Measurements from ENCODE around the gene CSGALNACT2. TPM values are rescaled to one million over a fixed set of nuclear protein-coding genes. Genes with fewer than 3 reads are reported as not detected.

Gene CSGALNACT2
- total and polyA plus RNA-seq, 4 donors: 4.1 to 11.0 (median 6.1) TPM

DNA sequence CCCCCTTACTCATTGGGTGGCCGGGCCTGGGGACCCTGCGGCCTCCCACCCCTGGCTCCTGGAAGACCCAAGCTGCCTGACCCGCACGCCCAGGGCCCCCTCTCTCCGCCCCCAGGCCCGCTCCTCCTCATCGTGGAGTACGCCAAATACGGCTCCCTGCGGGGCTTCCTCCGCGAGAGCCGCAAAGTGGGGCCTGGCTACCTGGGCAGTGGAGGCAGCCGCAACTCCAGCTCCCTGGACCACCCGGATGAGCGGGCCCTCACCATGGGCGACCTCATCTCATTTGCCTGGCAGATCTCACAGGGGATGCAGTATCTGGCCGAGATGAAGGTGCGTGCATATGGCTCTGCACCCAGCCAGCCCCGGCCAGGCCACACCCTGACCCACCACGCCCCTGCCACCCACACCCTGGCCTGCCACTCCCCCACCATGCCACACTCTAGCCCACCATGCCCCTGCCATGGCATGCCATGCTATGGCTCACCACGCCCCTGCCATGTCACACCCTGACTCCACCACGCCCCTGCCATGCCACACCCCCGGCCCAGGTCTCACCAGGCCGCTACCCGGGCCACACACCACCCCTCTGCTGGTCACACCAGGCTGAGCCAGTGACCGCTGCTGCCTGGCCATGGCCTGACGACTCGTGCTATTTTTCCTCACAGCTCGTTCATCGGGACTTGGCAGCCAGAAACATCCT, 18.7 kb upstream of the CSGALNACT2 start:
- no peak for DNase-seq (ENCODE audit: low spot score)

DNA sequence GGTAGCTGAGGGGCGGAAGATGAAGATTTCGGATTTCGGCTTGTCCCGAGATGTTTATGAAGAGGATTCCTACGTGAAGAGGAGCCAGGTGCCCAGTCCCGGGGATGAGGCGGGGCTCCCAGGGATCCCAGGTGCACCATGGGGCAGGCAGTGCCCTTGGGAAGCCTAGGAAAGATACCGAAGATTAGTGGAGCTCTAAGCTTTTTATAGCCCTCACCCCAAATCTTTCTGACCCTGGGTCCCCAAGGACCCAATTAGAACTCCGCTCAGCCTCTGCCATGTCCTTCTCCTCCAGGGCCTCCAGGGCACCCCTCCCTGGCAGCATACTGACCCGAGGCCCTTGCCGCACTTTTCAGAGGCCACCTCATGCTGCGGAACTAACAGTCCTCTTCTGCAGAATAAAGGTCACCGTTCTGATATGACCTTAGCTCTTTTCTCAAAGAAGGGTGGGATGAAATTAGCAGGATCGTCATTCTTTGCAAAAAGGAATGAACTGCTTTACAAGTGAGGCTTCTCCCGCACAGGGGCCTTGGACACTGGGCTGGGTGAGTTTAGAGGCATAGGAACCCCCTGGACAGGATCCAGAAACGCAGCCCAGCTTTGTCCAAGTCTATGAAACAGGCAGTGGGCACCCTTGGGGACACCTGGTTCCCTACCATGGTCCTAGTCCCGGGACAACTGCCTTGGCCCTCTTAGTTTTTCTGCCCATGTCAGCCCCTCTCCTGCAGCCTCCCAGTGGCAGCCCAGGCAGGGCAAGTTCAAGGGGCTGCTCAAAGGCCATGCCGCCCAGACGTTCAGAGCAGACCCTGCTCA, 17.9 kb upstream of the CSGALNACT2 start:
- H3K36me3 ChIP-seq (ENCODE audit: control insufficient read depth in 4 of 4, insufficient read depth in 3 of 4, low read depth in 1 of 4, low read length in 3 of 4): no peaks in the 10 kb centered on the region
- 84% methylated on average over 19 of the region's 19 CpGs for WGBS
- no peaks in the 10 kb centered on the region for H3K27me3 ChIP-seq (ENCODE audit: control insufficient read depth in 4 of 4, insufficient read depth in 4 of 4, low read length in 3 of 4)
- no peak overlapping the region for H3K4me3 ChIP-seq (ENCODE audit: low read depth in 1 of 3, low read length in 3 of 3)
- H3K27ac ChIP-seq (ENCODE audit: low read depth in 1 of 2, low read length in 2 of 2): no peak overlapping the region
- H3K4me1 ChIP-seq (ENCODE audit: control insufficient read depth in 4 of 4, insufficient read depth in 4 of 4, low read length in 3 of 4): peaks cover 0 to 6% (median 2%) of the 10 kb centered on the region in 4 donors
- H3K9ac ChIP-seq (ENCODE audit: low read depth in 1 of 2, low read length in 2 of 2): no peak overlapping the region
- DNase-seq (ENCODE audit: low spot score): no peak
- no peak for TF ChIP-seq RAD21 (IDR thresholded peaks at IDR 0.05)
- no peak for TF ChIP-seq NR2F2 (IDR thresholded peaks at IDR 0.05)
- TF ChIP-seq, protein P1, sequence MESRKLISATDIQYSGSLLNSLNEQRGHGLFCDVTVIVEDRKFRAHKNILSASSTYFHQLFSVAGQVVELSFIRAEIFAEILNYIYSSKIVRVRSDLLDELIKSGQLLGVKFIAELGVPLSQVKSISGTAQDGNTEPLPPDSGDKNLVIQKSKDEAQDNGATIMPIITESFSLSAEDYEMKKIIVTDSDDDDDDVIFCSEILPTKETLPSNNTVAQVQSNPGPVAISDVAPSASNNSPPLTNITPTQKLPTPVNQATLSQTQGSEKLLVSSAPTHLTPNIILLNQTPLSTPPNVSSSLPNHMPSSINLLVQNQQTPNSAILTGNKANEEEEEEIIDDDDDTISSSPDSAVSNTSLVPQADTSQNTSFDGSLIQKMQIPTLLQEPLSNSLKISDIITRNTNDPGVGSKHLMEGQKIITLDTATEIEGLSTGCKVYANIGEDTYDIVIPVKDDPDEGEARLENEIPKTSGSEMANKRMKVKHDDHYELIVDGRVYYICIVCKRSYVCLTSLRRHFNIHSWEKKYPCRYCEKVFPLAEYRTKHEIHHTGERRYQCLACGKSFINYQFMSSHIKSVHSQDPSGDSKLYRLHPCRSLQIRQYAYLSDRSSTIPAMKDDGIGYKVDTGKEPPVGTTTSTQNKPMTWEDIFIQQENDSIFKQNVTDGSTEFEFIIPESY (IDR thresholded peaks at IDR 0.05): no peak
- TF ChIP-seq GABPA (IDR thresholded peaks at IDR 0.05 in 1 of 2, conservative IDR thresholded peaks at IDR 0.05 in 1 of 2): no peak
- TF ChIP-seq, protein P2, sequence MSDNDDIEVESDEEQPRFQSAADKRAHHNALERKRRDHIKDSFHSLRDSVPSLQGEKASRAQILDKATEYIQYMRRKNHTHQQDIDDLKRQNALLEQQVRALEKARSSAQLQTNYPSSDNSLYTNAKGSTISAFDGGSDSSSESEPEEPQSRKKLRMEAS (IDR thresholded peaks at IDR 0.05): no peak
- TF ChIP-seq TAF1 (conservative IDR thresholded peaks at IDR 0.05): no peak
- no peak for TF ChIP-seq JUND (IDR thresholded peaks at IDR 0.05)
- H3K9me3 ChIP-seq (ENCODE audit: control insufficient read depth in 4 of 4, low read length in 3 of 4): no peaks in the 10 kb centered on the region

More for the DNA sequence above, 18.7 kb upstream of the CSGALNACT2 start:
- Histone ChIP-seq H3K9ac (ENCODE audit: low read depth in 1 of 2, low read length in 2 of 2) (no peak overlapping the region), H3K4me3 (ENCODE audit: low read depth in 1 of 3, low read length in 3 of 3) (no peak overlapping the region), H3K36me3 (ENCODE audit: control insufficient read depth in 4 of 4, insufficient read depth in 3 of 4, low read depth in 1 of 4, low read length in 3 of 4) (no peaks in the 10 kb centered on the region), H3K4me1 (ENCODE audit: control insufficient read depth in 4 of 4, insufficient read depth in 4 of 4, low read length in 3 of 4) (peaks cover 0 to 6% (median 2%) of the 10 kb centered on the region in 4 donors), H3K27ac (ENCODE audit: low read depth in 1 of 2, low read length in 2 of 2) (no peak overlapping the region), H3K27me3 (ENCODE audit: control insufficient read depth in 4 of 4, insufficient read depth in 4 of 4, low read length in 3 of 4) (no peaks in the 10 kb centered on the region), H3K9me3 (ENCODE audit: control insufficient read depth in 4 of 4, low read length in 3 of 4) (no peaks in the 10 kb centered on the region)
- TF ChIP-seq HNF4G (IDR thresholded peaks at IDR 0.05) (no peak), JUND (IDR thresholded peaks at IDR 0.05) (no peak), GABPA (IDR thresholded peaks at IDR 0.05 in 1 of 2, conservative IDR thresholded peaks at IDR 0.05 in 1 of 2) (no peak), EGR1 (IDR thresholded peaks at IDR 0.05; ENCODE audit: low read depth in 2 of 2) (no peak), RAD21 (IDR thresholded peaks at IDR 0.05) (no peak), HNF4A (conservative IDR thresholded peaks at IDR 0.05) (no peak), FOXA1 (IDR thresholded peaks at IDR 0.05) (no peak), RXRA (IDR thresholded peaks at IDR 0.05) (no peak), NR2F2 (IDR thresholded peaks at IDR 0.05) (no peak), YY1 (IDR thresholded peaks at IDR 0.05) (no peak)
- TF ChIP-seq, protein P3, sequence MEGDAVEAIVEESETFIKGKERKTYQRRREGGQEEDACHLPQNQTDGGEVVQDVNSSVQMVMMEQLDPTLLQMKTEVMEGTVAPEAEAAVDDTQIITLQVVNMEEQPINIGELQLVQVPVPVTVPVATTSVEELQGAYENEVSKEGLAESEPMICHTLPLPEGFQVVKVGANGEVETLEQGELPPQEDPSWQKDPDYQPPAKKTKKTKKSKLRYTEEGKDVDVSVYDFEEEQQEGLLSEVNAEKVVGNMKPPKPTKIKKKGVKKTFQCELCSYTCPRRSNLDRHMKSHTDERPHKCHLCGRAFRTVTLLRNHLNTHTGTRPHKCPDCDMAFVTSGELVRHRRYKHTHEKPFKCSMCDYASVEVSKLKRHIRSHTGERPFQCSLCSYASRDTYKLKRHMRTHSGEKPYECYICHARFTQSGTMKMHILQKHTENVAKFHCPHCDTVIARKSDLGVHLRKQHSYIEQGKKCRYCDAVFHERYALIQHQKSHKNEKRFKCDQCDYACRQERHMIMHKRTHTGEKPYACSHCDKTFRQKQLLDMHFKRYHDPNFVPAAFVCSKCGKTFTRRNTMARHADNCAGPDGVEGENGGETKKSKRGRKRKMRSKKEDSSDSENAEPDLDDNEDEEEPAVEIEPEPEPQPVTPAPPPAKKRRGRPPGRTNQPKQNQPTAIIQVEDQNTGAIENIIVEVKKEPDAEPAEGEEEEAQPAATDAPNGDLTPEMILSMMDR (IDR thresholded peaks at IDR 0.05; ENCODE audit: low read depth, low read length, missing input control): no peak
- TF ChIP-seq, protein P2 (IDR thresholded peaks at IDR 0.05): no peak
- WGBS: 93% methylated on average over 31 of the region's 31 CpGs
